GM12878 (cell line): ENCODE data around the gene SH2D5. TPM values are rescaled to one million over a fixed set of nuclear protein-coding genes. Genes with fewer than 3 reads are reported as not detected.

ENCODE experiments used
- ATAC-seq: fragments of 200-7000 bp; cut with Tn5 transposase; 3 replicates; pipeline ENCODE4 v1.9.1; 2020; ENCODE audit warnings: mild to moderate bottlenecking, moderate library complexity
- BruUV-seq: library from RNA; stranded (reverse); fragments of 400-500 nt; replicated peaks from 2 replicates; lab custom pipeline; 2021; lab: Mats Ljungman, UMichigan
- CTCF ChIA-PET: fragments of 300-600 bp; sonication (Branson Sonifier 250); formaldehyde crosslinking; extraction: SDS; loops from one replicate; lab custom pipeline; 2021; ENCODE audit warnings: inconsistent platforms; lab: Yijun Ruan, JAX
- POLR2A ChIA-PET: fragments of 350-600 bp; formaldehyde crosslinking; extraction: SDS; loops from one replicate; lab custom pipeline; 2021; ENCODE audit warnings: inconsistent platforms; lab: Charles Lee
- RAD21 ChIA-PET: fragments of 300-600 bp; sonication (Branson Sonifier 250); formaldehyde crosslinking; loops from one replicate; lab custom pipeline; 2023; ENCODE audit warnings: antibody characterized with exemption; ENCODE audit not compliant: unreplicated experiment; lab: Charles Lee
- SMC1A ChIA-PET: fragments of 300-600 bp; sonication (Branson Sonifier 250); formaldehyde crosslinking; loops from one replicate; lab custom pipeline; 2023; ENCODE audit not compliant: unreplicated experiment, uncharacterized antibody; lab: Charles Lee
- DNase-seq: peaks from one replicate; pipeline ENCODE4 v3.0.0-alpha.2; 2011; ENCODE audit warnings: low read depth, low spot score
- FAIRE-seq: peaks from 3 replicates; lab custom pipeline; 2011; peaks lifted over from hg19 to GRCh38; lab: Jason Lieb, UNC
- H2AFZ ChIP-seq: 2 replicates; pipeline ENCODE4 v1.6.0; 2011; ENCODE audit warnings: low read depth, low read length, control low read depth; ENCODE audit not compliant: control insufficient read depth
- H3K27ac ChIP-seq: 2 replicates; pipeline ENCODE4 v1.5.1; 2011; ENCODE audit warnings: control low read depth; ENCODE audit not compliant: control insufficient read depth, insufficient read depth
- H3K27me3 ChIP-seq, 2 experiments: replicated peaks in 1 of 2; 2 replicates each; pipeline versions ENCODE4 v1.6.0 to v1.6.1; 2011; ENCODE audit warnings: low read length in 1 of 2; ENCODE audit not compliant: control insufficient read depth in 2 of 2, insufficient read depth in 2 of 2
- H3K36me3 ChIP-seq, 2 experiments: 2 replicates each; pipeline ENCODE4 v1.5.1; 2011; ENCODE audit warnings: low read length in 1 of 2; ENCODE audit not compliant: control insufficient read depth in 2 of 2, insufficient read depth in 2 of 2
- H3K4me1 ChIP-seq: 2 replicates; pipeline ENCODE4 v1.6.1; 2011; ENCODE audit warnings: mild to moderate bottlenecking, low read length, moderate library complexity, mixed read lengths; ENCODE audit not compliant: control insufficient read depth, insufficient read depth
- H3K4me2 ChIP-seq: 2 replicates; pipeline ENCODE4 v1.6.0; 2011; ENCODE audit warnings: control low read depth; ENCODE audit not compliant: control insufficient read depth, insufficient read depth
- H3K4me3 ChIP-seq: fragments of 200-600 bp; sonication (generic); 2 replicates; pipeline ENCODE4 v1.5.1; 2016
- H3K79me2 ChIP-seq: 2 replicates; pipeline ENCODE4 v1.6.0; 2011; ENCODE audit warnings: low read length; ENCODE audit not compliant: control insufficient read depth, insufficient read depth
- H3K9ac ChIP-seq: 2 replicates; pipeline ENCODE4 v1.8.0; 2011; ENCODE audit warnings: low read length, control low read depth, mixed read lengths; ENCODE audit not compliant: control insufficient read depth, insufficient read depth
- H3K9me3 ChIP-seq: replicated peaks from 3 replicates; pipeline ENCODE4 v1.5.1; 2011; ENCODE audit warnings: mild to moderate bottlenecking, low read length; ENCODE audit not compliant: control insufficient read depth, insufficient read depth
- H4K20me1 ChIP-seq: 2 replicates; pipeline ENCODE4 v1.6.0; 2011; ENCODE audit not compliant: control insufficient read depth, insufficient read depth
- DPF2 ChIP-seq: fragments of 450-650 bp; IDR thresholded peaks from 2 replicates; pipeline ENCODE4 v1.6.1; 2017; ENCODE audit warnings: mild to moderate bottlenecking
- NFXL1 ChIP-seq: fragments of 450-650 bp; IDR thresholded peaks from 2 replicates; pipeline ENCODE4 v1.6.1; 2017; ENCODE audit warnings: antibody characterized with exemption, mild to moderate bottlenecking, borderline replicate concordance
- RCOR1 ChIP-seq: conservative IDR thresholded peaks from 2 replicates; pipeline ENCODE4 v1.6.1; 2012; ENCODE audit warnings: low read depth, low read length, improper control_type of control experiment
- RFX5 ChIP-seq: IDR thresholded peaks from 2 replicates; pipeline ENCODE4 v1.6.1; 2011; ENCODE audit warnings: low read depth, low read length, improper control_type of control experiment
- RUNX3 ChIP-seq: IDR thresholded peaks from 2 replicates; pipeline ENCODE4 v1.6.1; 2012; ENCODE audit warnings: low read length, inconsistent platforms
- SMC3 ChIP-seq: IDR thresholded peaks from 2 replicates; pipeline ENCODE4 v1.6.1; 2011; ENCODE audit warnings: low read length, improper control_type of control experiment, borderline replicate concordance
- ZNF274 ChIP-seq: IDR thresholded peaks from one replicate; pipeline ENCODE4 v1.8.0; 2011; ENCODE audit not compliant: insufficient read length, insufficient read depth
- ZNF622 ChIP-seq: fragments of 450-650 bp; IDR thresholded peaks from 2 replicates; pipeline ENCODE4 v1.6.1; 2017; ENCODE audit warnings: mild to moderate bottlenecking, inconsistent platforms
- WGBS: methylation state at CpG from one replicate; pipeline ENCODE4 v1.1.6; 2016; ENCODE audit warnings: low lambda C conversion rate; ENCODE audit not compliant: insufficient replicate concordance, insufficient coverage; ENCODE audit errors: missing lambda C conversion rate; 5-methylcytosine and 5-hydroxymethylcytosine counted together
- in situ Hi-C: fragments of 300-500 bp; cut with MboI; formaldehyde crosslinking; loops from 9 replicates; pipeline ENCODE4 v1.14.3; 2018; ENCODE audit warnings: mixed read lengths
- intact Hi-C: fragments of 100-400 bp; cut with micrococcal nuclease; formaldehyde crosslinking; loops from one replicate; pipeline ENCODE4 v1.14.2; 2022; ENCODE audit not compliant: unreplicated experiment
- polyA plus RNA-seq, 11 experiments: library from polyadenylated mRNA; depleted of rRNA in 4 of 11; unstranded in 6 of 11; stranded (reverse) in 5 of 11; fragments of >200 nt; fragmentation: Nextera tagmentation in 4 of 11; fragmentation: Illumina TruSeq in 1 of 11; extraction: Ambion mirVana in 4 of 11; extraction: Trizol in 1 of 11; gene quantifications; 1 replicate in 1 of 11; 2 replicates in 10 of 11; pipeline versions ENCODE4 v1.2.1 to v1.2.3, GENCODE V29; 2011 to 2016; ENCODE audit warnings: inconsistent platforms in 2 of 11, missing spikeins in 2 of 11, low read depth in 1 of 11
- total RNA-seq, 4 experiments: library from RNA; depleted of rRNA in 3 of 4; stranded (reverse); fragments of >200 nt in 3 of 4; fragmentation: Illumina TruSeq in 1 of 4; extraction: Trizol in 1 of 4; gene quantifications; 2 replicates each; pipeline versions ENCODE4 v1.2.1 to v1.2.3, GENCODE V29; 2013 to 2021
- TF ChIP-seq, protein P1 (sequence below): fragments of 450-650 bp; IDR thresholded peaks from 2 replicates; pipeline ENCODE4 v1.6.1; 2014; ENCODE audit warnings: mild to moderate bottlenecking
- TF ChIP-seq, protein P2 (sequence below): IDR thresholded peaks from 2 replicates; pipeline ENCODE4 v1.6.1; 2011; ENCODE audit warnings: borderline replicate concordance, low read depth, mild to moderate bottlenecking, moderate library complexity, low read length; ENCODE audit not compliant: insufficient read depth, poor library complexity, severe bottlenecking
- TF ChIP-seq, protein P3 (sequence below): fragments of 450-650 bp; IDR thresholded peaks from 2 replicates; pipeline ENCODE4 v1.6.1; 2018; ENCODE audit warnings: mild to moderate bottlenecking, low read depth, moderate library complexity; ENCODE audit not compliant: partially characterized antibody

Gene SH2D5
- total and polyA plus RNA-seq, 10 of the 15 experiments (the other 5 are each of a cell fraction or from before 2014, with no cell fraction given): 0.03 to 0.62 (median 0.20) TPM; not detected in 3

DNA sequence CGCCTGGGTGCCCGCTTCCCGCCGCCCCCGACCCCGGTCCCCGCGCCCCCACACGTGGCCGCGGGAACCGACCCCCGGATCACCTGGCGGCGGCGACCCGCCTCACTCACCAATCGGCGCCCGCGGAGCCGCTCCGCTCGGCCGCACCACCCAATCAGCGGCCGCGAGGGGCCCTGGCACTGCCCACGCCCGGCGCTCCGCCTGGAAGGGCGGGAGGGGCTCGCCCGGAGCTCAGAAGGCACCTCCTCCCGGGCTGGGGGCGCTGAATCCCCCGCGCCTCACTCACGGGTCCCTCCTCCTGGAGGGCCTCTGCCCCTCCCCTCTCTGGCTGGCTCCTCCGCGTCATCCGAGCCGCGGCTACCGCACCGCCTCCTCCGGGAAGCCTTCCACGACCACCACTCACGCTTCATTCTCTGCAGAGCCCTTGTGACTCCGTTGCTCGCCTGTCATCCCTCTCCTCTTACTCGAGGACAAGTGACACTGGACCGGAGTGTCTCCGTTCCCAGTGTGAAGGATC lies 374 bp downstream of the SH2D5 start (continued):
- TF ChIP-seq, protein P1, sequence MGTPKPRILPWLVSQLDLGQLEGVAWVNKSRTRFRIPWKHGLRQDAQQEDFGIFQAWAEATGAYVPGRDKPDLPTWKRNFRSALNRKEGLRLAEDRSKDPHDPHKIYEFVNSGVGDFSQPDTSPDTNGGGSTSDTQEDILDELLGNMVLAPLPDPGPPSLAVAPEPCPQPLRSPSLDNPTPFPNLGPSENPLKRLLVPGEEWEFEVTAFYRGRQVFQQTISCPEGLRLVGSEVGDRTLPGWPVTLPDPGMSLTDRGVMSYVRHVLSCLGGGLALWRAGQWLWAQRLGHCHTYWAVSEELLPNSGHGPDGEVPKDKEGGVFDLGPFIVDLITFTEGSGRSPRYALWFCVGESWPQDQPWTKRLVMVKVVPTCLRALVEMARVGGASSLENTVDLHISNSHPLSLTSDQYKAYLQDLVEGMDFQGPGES: 0 out of 2 replicates have a peak, but pooled peaks have one; percentile 18

- Histone ChIP-seq H3K27ac (no peak overlapping the region), H3K9me3 (no peaks in the 10 kb centered on the region), H3K27me3 (peaks cover 8 to 9% of the 10 kb centered on the region in 2 experiments; a peak in 3 of 4 replicates), H2AFZ (peak overlapping the region; percentile 46), H3K36me3 (no peaks in the 10 kb centered on the region), H3K4me2 (peak overlapping the region; percentile 98), H3K79me2 (no peaks in the 10 kb centered on the region), H3K4me1 (peaks cover 10% of the 10 kb centered on the region), H3K9ac (no peak overlapping the region), H4K20me1 (0 out of 2 replicates have a peak, but pooled peaks cover 2% of the 10 kb centered on the region), H3K4me3 (peak overlapping the region; percentile 50; the same call in 1 of the 2 replicates)
- DNase-seq (no peak), FAIRE-seq (no peak), ATAC-seq (peak; percentile 21)
- WGBS: 21% methylated on average over 25 of the region's 62 CpGs
- TF ChIP-seq ZNF622: no peak
- no peak for TF ChIP-seq DPF2
- TF ChIP-seq, protein P2, sequence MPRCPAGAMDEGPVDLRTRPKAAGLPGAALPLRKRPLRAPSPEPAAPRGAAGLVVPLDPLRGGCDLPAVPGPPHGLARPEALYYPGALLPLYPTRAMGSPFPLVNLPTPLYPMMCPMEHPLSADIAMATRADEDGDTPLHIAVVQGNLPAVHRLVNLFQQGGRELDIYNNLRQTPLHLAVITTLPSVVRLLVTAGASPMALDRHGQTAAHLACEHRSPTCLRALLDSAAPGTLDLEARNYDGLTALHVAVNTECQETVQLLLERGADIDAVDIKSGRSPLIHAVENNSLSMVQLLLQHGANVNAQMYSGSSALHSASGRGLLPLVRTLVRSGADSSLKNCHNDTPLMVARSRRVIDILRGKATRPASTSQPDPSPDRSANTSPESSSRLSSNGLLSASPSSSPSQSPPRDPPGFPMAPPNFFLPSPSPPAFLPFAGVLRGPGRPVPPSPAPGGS: no peak
- TF ChIP-seq, protein P3, sequence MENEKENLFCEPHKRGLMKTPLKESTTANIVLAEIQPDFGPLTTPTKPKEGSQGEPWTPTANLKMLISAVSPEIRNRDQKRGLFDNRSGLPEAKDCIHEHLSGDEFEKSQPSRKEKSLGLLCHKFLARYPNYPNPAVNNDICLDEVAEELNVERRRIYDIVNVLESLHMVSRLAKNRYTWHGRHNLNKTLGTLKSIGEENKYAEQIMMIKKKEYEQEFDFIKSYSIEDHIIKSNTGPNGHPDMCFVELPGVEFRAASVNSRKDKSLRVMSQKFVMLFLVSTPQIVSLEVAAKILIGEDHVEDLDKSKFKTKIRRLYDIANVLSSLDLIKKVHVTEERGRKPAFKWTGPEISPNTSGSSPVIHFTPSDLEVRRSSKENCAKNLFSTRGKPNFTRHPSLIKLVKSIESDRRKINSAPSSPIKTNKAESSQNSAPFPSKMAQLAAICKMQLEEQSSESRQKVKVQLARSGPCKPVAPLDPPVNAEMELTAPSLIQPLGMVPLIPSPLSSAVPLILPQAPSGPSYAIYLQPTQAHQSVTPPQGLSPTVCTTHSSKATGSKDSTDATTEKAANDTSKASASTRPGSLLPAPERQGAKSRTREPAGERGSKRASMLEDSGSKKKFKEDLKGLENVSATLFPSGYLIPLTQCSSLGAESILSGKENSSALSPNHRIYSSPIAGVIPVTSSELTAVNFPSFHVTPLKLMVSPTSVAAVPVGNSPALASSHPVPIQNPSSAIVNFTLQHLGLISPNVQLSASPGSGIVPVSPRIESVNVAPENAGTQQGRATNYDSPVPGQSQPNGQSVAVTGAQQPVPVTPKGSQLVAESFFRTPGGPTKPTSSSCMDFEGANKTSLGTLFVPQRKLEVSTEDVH: no peak
- TF ChIP-seq SMC3: no peak
- TF ChIP-seq RFX5: no peak
- TF ChIP-seq ZNF274: no peak
- TF ChIP-seq RCOR1: no peak
- no peak for TF ChIP-seq NFXL1
- no peak for TF ChIP-seq RUNX3
- ChIA-PET SMC1A (no interaction called here), CTCF (interaction anchor here (0.6 to 1.0 kb wide), 3 partner anchors 24 to 414 kb away, joined by 3 to 4 read pairs (median 4); no protein-coding TSS in a partner anchor), POLR2A (interaction anchor here (0.5 to 2.8 kb wide), 2 partner anchors 56 to 216 kb away, joined by 3 to 7 read pairs; partner anchors contain the start of gene HP1BP3), RAD21 (interaction anchor here (1.5 to 2.3 kb wide), 2 partner anchors 34 to 464 kb away, joined by 6 read pairs; no protein-coding TSS in a partner anchor)
- no TSS peak for BruUV-seq
- intact Hi-C loops: no loop called here
- in situ Hi-C loops: no loop called here
Measured at GRCh38 chr1:20731057-20731991, 1.2 kb downstream of the SH2D5 start.
